Memory B cell (primary cell): ENCODE measurements around the gene NTRK3.
A peak's percentile ranks its signal among the peaks of the same experiment; 100 is the strongest.

Experiments used
- ATAC-seq: fragments of 150-1000 bp; cut with Tn5 transposase; 2 replicates; pipeline ENCODE4 v1.10.0; 2021; ENCODE audit warnings: low read depth, mild to moderate bottlenecking, moderate library complexity
- DNase-seq, 2 donors: peaks; one replicate each; pipeline ENCODE4 v3.0.0; 2022; ENCODE audit warnings: low spot score in 2 of 2
- H3K27ac Mint-ChIP-seq: one replicate; pipeline ENCODE4 v1.8.0; 2022; ENCODE audit warnings: mild to moderate bottlenecking, moderate library complexity, mixed read lengths
- H3K27me3 Mint-ChIP-seq: one replicate; pipeline ENCODE4 v1.8.0; 2022; ENCODE audit warnings: mixed read lengths
- H3K36me3 Mint-ChIP-seq: one replicate; pipeline ENCODE4 v1.8.0; 2022; ENCODE audit warnings: mild to moderate bottlenecking, mixed read lengths
- H3K4me1 Mint-ChIP-seq: one replicate; pipeline ENCODE4 v1.8.0; 2022; ENCODE audit warnings: mixed read lengths
- H3K4me3 Mint-ChIP-seq: one replicate; pipeline ENCODE4 v1.8.0; 2022; ENCODE audit warnings: mild to moderate bottlenecking, moderate library complexity, mixed read lengths
- H3K9me3 Mint-ChIP-seq: one replicate; pipeline ENCODE4 v1.8.0; 2022; ENCODE audit warnings: mixed read lengths

The NTRK3 gene

DNA sequence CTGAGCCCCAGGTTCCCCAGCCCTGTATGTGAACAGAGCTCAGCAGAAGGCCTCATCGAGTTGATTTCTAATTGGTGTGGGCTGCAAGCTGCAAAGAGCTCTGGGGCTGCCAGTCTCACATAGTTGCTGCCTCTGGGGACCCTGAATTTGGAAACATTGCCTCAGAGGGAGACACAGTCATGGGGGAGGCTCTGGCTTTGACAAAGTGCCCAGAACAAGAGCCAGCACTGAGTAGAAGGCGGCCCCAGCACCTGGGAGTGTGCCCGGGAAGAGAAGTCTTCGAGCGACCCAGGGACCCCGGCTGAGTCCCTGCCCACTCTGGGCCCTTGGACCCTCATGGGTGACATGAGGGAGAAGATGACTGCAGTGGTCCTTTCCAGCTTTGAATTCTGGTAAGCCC is 7.3 kb downstream of the NTRK3 start:
- H3K36me3 Mint-ChIP-seq, result no peaks in the 10 kb centered on the region
- DNase-seq, result no peak
- no peak overlapping the region for H3K4me3 Mint-ChIP-seq
- H3K4me1 Mint-ChIP-seq, result no peaks in the 10 kb centered on the region
- no peaks in the 10 kb centered on the region for H3K9me3 Mint-ChIP-seq
- H3K27ac Mint-ChIP-seq, result no peak overlapping the region
- peaks cover 19% of the 10 kb centered on the region for H3K27me3 Mint-ChIP-seq
- ATAC-seq, result no peak

DNA sequence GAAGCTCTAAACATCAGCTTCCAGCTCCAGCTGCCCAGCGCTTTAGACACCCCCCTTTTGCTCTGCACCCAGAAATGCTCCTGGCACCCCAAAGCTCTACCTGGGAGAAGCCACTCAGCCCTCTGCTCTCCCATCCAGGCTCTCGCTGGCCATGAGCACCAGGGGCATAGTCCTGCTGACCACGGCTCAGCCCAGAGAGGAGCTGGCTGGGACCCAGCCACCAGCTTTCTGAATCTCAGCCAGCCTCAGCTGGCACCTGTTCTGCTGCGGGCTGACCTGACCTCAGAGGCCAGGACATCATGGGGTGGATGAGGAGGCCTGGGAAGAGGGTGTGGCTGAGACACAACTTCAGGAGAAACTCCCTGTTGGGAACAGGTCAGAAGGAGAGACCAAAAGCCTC is 8.6 kb downstream of the NTRK3 start:
- ATAC-seq (no peak), DNase-seq (no peak)
- H3K36me3 Mint-ChIP-seq, result no peaks in the 10 kb centered on the region
- peaks cover 10% of the 10 kb centered on the region for H3K27me3 Mint-ChIP-seq
- no peaks in the 10 kb centered on the region for H3K9me3 Mint-ChIP-seq
- H3K4me3 Mint-ChIP-seq, result no peak overlapping the region
- no peak overlapping the region for H3K27ac Mint-ChIP-seq
- H3K4me1 Mint-ChIP-seq, result no peaks in the 10 kb centered on the region

DNA sequence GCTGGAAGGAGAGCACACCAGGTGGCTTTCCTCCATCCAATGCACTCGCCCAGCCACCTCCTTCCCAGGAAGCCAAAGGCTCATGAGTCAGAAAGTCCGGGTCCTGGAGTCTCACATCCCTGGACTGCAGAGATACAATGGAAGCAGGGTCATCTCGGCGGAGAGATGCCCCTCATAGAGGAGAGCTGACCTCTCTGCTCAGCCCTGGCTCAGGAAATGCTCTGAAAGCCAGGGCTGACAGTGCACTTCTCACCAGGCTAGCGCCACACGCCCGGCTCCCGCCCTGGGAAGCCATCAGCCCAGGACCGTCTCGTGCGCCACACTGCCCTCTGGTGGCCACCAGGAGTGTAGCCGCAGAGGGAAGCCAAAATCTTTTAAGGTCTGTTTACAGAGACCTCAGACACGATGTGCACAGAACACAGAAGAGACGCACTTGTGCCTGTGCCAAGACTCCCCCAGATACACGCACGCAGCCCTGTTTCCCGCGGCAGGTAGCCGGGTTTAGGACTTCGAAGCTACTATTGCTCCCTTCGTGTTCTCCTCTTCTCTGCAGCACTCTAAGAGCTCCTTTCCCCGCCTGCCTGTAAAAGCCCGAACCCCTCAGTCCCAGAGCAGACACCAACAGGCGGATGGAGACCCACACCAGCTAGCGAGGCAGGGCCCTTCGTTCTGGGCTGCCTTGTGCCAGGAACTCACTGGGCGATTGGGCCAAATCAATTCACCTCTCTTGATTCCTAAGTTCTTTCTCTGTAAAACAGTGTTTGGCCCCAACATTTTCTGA is 9.7 kb downstream of the NTRK3 start:
- H3K4me1 Mint-ChIP-seq, result no peaks in the 10 kb centered on the region
- ATAC-seq (peak; percentile 72), DNase-seq (peak; percentile 66 to 74)
- no peak overlapping the region for H3K27ac Mint-ChIP-seq
- no peak overlapping the region for H3K4me3 Mint-ChIP-seq
- H3K9me3 Mint-ChIP-seq, result no peaks in the 10 kb centered on the region
- H3K27me3 Mint-ChIP-seq, result peaks cover 6% of the 10 kb centered on the region
- H3K36me3 Mint-ChIP-seq, result no peaks in the 10 kb centered on the region

DNA sequence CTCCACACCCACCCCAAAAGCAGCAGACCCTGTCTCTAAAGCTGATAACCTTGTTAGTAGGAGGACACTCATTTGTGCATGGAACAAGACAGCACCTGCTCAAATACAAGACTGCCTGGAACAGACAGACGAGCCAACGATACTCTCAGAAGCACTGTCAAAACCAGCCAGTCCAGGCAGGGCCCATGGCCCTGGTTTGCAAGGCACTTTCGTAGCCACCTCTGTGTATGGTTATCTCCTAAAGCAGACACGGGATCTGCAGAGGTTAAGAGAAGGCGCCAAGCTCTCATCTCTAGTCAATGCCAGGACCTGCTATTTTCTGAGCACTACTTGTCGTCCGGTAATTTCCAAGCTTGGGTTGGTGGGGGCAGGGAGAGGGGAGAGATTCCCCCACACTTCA is 10.5 kb downstream of the NTRK3 start:
- H3K9me3 Mint-ChIP-seq, result no peaks in the 10 kb centered on the region
- peaks cover 6% of the 10 kb centered on the region for H3K27me3 Mint-ChIP-seq
- ATAC-seq, result no peak
- no peak for DNase-seq
- no peaks in the 10 kb centered on the region for H3K4me1 Mint-ChIP-seq
- H3K4me3 Mint-ChIP-seq, result no peak overlapping the region
- H3K27ac Mint-ChIP-seq, result no peak overlapping the region
- H3K36me3 Mint-ChIP-seq, result no peaks in the 10 kb centered on the region

DNA sequence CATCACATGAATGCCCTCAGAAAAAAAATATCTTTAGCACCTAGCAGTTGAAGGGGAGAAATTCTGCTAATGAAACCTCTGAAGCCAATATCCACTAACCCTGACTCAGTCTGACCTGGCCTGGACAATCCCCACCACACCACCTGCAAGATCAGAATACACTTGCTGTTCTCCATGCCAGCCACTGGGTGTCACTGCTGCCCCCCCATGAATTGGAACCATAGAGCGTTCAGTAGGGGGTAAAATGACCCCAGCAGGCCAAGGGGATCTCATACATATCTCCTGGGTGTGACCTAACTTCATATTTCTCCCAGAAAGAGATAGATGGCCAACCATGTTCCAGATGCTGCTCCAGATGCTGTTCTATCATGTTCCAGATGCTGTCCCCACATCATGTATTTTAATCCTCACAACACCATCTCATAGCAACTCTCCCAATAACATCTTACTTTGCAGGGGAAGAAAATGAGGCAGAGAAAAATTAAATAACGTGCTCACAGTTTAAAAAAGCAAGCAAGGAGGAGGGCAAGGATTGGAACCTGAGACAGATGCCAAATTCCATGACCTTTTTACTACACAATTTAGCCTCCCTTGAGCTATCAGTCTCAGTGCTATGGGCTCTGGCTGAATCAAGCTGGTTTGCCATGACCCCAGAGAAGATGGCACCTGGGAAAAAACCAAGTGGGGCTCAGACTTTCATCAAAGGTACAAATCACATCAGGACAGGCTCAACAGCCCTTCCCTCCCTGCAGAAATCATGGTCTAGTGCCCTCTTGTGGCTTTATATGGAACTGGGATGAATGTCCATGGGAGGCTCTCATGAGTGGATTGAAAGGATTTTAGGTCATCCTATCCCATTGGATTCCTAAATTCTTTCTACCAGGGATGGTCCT is 12.4 kb downstream of the NTRK3 start:
- no peak for ATAC-seq
- Mint-ChIP-seq H3K4me3 (no peak overlapping the region), H3K4me1 (no peaks in the 10 kb centered on the region), H3K27ac (no peak overlapping the region), H3K36me3 (no peaks in the 10 kb centered on the region), H3K9me3 (no peaks in the 10 kb centered on the region), H3K27me3 (peaks cover 8% of the 10 kb centered on the region)
- no peak for DNase-seq

DNA sequence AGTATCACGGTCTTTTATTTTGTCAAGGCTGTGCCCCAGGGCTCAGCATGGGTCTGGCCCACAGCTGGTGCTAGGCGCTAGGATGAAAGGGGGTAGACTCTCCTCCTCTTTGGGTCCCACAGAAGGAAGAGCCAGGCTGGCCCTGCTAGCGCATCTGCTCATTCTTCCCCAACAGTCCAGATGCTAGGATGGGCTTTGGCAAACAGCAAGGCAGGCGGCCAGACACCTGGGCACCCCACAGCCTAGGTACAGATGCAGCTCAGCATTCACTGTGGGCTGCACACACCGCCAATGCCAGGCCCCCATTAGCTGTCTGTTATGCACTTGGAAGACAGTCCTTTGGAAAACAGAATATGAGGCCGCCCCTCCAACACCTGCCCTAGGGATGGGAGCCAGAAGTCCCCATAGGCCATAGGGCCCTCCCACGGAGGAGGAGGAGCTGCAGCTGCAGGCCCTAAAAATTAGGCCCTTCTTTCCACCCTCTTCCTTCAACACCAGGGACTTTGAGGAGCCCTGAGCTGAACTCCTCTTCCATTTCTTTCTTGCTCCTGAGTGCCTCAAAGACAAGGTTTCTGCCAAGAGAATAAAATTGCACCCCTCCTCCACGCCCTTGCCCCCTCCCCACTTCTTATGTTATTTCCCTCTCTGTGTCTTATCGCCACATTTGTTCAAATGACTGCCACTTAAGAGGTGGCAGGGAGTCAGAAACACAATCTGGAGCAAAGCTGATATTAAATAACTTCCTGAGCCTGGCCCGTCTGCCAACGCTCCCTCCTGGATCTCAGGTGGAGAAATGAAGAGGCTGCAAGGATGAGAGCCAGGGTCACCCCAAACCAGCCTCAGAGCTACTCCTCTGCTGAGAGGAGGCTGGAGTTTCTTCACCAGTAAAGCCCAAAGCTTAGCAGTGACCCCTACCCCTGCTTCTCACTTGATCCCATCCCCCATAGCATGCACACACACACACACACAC is 13.7 kb downstream of the NTRK3 start:
- Mint-ChIP-seq H3K27ac (no peak overlapping the region), H3K4me1 (no peaks in the 10 kb centered on the region), H3K36me3 (no peaks in the 10 kb centered on the region), H3K9me3 (no peaks in the 10 kb centered on the region), H3K4me3 (no peak overlapping the region), H3K27me3 (peaks cover 12% of the 10 kb centered on the region)
- no peak for ATAC-seq
- DNase-seq, result no peak

DNA sequence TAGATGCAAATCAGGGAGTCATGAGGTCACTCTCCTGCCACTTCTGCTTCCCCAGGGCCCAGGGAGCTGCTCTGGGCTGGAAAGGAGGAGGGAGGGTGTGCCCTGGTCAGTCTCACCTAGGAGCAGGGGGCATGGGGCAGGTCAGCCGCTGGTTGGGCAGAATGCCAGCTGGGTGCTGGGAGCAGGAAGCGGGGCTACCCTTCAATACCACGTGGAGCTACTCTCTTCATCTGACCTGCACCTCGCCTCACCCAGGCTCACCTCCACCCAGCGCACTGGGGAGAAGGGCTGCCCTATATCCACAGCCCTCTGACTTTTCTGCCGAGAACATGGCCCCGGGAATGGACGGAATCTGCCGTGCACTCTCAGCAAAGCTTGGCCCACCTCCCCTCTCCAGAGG is 15.1 kb downstream of the NTRK3 start:
- no peak overlapping the region for H3K4me3 Mint-ChIP-seq
- DNase-seq, result no peak
- ATAC-seq, result no peak
- no peaks in the 10 kb centered on the region for H3K9me3 Mint-ChIP-seq
- no peaks in the 10 kb centered on the region for H3K36me3 Mint-ChIP-seq
- peaks cover 10% of the 10 kb centered on the region for H3K27me3 Mint-ChIP-seq
- no peak overlapping the region for H3K27ac Mint-ChIP-seq
- H3K4me1 Mint-ChIP-seq, result no peaks in the 10 kb centered on the region

DNA sequence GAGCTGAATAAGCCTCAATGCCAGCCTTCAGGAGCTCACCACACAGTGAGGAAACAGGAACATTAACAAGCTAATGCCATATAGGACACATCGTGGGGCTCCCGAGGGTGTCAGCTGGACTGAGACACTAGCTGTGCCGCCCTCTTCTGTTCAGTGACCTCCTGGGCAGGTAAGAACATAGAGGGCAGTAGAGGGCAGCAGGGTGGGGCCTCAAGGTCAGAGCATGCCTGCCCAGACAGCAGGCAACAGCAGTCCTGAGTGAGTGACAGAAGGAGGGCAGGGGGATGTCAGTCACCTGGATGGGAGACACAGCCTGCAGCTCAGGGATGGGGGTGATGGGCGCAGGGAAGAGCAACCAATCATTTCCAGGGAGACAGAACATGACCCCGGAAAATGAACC is 15.5 kb downstream of the NTRK3 start:
- ATAC-seq (no peak), DNase-seq (no peak)
- Mint-ChIP-seq H3K27me3 (peaks cover 10% of the 10 kb centered on the region), H3K36me3 (no peaks in the 10 kb centered on the region), H3K27ac (no peak overlapping the region), H3K9me3 (no peaks in the 10 kb centered on the region), H3K4me1 (no peaks in the 10 kb centered on the region), H3K4me3 (no peak overlapping the region)

DNA sequence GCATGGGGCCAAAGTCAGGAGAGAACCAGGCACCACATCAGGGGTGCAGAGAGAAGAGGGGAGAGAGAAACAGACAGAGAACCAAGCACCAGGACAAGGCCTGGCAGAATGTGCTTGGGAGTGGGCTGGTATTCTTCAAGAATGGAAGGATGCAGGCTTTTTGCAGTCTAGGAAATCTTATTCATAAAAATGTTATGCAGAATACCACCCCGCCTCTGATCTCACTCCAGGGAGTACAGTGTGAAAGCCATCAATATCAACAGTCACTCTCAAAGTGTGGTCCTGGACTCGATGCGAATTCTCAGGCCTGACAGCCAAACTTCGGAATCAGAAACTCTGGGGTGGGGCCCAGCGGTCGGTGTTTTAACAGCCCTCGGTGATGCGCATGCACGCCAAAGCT is 16.9 kb downstream of the NTRK3 start:
- no peak overlapping the region for H3K4me3 Mint-ChIP-seq
- H3K27me3 Mint-ChIP-seq, result peaks cover 10% of the 10 kb centered on the region
- no peak for ATAC-seq
- H3K27ac Mint-ChIP-seq, result no peak overlapping the region
- H3K9me3 Mint-ChIP-seq, result no peaks in the 10 kb centered on the region
- H3K4me1 Mint-ChIP-seq, result no peaks in the 10 kb centered on the region
- no peak for DNase-seq
- no peaks in the 10 kb centered on the region for H3K36me3 Mint-ChIP-seq

DNA sequence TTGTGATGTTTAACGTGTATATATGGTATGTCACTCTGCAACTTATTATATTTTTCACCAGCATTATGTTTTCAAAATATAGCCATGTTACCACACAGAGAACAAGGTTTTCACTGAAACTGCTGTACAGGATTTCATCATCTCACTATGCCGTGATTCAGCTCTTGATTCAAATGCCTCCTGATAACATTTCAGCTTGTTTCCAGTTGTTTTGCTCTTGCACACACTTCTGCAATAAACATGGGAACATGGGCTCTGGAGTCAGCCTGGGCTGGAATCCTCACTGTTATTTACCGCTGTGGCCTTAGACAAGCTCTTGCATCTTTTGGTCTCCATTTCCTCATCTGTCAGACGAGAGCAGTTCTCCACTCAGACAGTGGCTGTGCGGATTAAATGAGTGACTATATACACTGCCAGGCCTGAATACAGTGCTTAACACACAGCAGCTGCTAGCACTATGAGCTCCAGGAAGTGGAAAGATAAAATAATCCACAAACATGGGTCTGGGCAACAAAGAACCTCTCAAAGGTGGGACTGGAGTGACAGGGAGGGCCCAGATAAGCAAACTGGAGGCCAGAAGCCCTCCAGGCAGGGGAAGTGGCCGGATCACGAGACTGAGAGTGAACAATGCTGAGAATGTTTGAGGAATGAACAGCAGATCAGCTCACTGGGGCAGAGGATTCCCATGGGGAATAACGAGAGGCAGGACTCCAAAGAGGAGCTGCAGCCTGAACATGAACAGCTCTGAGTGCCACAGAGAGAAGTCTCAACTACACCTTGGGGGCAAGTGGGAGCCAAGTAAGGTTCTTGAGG is 17.7 kb downstream of the NTRK3 start:
- ATAC-seq (no peak), DNase-seq (no peak)
- no peaks in the 10 kb centered on the region for H3K9me3 Mint-ChIP-seq
- no peaks in the 10 kb centered on the region for H3K4me1 Mint-ChIP-seq
- H3K4me3 Mint-ChIP-seq, result no peak overlapping the region
- H3K27ac Mint-ChIP-seq, result no peak overlapping the region
- peaks cover 15% of the 10 kb centered on the region for H3K27me3 Mint-ChIP-seq
- no peaks in the 10 kb centered on the region for H3K36me3 Mint-ChIP-seq

DNA sequence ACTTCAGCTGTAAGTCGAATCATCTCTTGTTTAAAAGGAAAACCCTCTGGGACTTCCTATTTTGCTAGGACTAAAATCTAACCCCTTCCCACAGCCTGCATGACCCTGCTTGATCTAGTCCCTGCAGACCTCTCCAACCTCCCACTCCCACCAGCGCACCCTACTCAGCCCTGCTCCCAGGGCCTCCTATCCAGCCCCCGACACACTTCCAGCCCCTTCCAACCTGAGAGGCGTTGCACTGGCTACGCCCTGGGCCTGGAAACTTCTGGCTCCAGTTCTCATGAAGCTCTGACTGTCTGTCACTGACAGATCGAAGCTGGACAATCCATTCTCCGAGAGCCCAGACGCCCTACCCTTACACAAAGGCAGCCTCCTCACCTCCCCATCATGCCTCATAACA is 21.8 kb downstream of the NTRK3 start:
- H3K36me3 Mint-ChIP-seq, result no peaks in the 10 kb centered on the region
- no peak overlapping the region for H3K27ac Mint-ChIP-seq
- no peak overlapping the region for H3K4me3 Mint-ChIP-seq
- no peak for DNase-seq
- no peaks in the 10 kb centered on the region for H3K4me1 Mint-ChIP-seq
- ATAC-seq, result no peak
- H3K9me3 Mint-ChIP-seq, result no peaks in the 10 kb centered on the region
- H3K27me3 Mint-ChIP-seq, result peaks cover 24% of the 10 kb centered on the region

DNA sequence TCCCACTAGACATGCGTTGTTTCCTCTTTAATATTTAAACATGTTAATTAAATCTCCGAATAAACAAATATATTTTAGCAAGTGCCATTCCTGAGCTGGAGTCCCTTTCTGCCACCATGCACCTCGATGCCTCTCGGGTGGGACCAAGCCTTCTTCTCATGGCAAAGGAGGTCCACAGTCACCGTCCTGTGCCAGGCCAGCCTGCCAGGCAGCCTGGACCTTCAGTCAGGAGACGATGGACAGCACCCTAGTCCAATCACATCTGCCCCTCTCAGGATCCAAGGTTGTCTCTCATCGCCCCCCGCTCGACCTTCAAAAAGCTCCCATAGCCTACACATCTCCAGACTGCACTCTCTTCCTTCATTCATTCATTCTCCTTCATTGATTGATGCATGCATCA is 22.6 kb downstream of the NTRK3 start:
- DNase-seq (no peak), ATAC-seq (no peak)
- Mint-ChIP-seq H3K27ac (no peak overlapping the region), H3K9me3 (no peaks in the 10 kb centered on the region), H3K4me1 (no peaks in the 10 kb centered on the region), H3K36me3 (no peaks in the 10 kb centered on the region), H3K4me3 (no peak overlapping the region), H3K27me3 (peaks cover 23% of the 10 kb centered on the region)

DNA sequence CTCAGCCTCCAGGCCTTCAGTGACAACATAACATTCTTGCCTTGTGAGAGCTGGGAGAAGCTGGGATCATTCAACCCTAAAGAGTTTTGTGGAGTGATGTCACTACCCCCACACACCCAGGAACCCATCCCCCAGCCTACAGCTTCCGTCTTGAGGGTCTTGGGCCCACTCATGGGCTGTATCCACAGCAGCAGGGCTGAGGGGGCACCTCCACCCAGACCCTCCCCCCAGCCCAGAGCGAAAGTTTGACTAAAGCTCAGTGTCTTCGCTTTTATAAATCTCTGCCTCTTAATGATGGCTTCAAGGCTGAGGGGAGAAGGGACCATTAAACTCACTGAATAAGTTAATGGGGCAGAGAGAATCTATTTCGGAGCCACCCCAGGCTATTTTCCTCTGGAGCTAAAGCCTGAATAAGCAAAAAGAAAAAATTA is 23.8 kb downstream of the NTRK3 start:
- Mint-ChIP-seq H3K9me3 (no peaks in the 10 kb centered on the region), H3K4me1 (no peaks in the 10 kb centered on the region), H3K36me3 (no peaks in the 10 kb centered on the region), H3K27ac (no peak overlapping the region), H3K4me3 (no peak overlapping the region), H3K27me3 (peaks cover 26% of the 10 kb centered on the region)
- ATAC-seq (no peak), DNase-seq (no peak)
